ENCODE data around the gene CPN2. TPM values are rescaled to one million over a fixed set of nuclear protein-coding genes. Genes with fewer than 3 reads are reported as not detected.

CPN2 gene
- total and polyA plus RNA-seq, 2 of the 8 experiments (the other 6 are each of a cell fraction or from before 2014, with no cell fraction given), result 0.03 TPM; not detected in 1

- no peak overlapping the region for H3K18ac ChIP-seq (ENCODE audit: extremely low read depth, low read length)
- FAIRE-seq (no peak), DNase-seq (ENCODE audit: low read depth in 1 of 2, low spot score in 2 of 2) (no peak)
- no peak overlapping the region for H4K5ac ChIP-seq (ENCODE audit: insufficient read length, low read depth, low read length)
- H2BK12ac ChIP-seq (ENCODE audit: low read depth, low read length), result peak overlapping the region; percentile 12; the same call in 1 of the 2 replicates
- H2BK15ac ChIP-seq (ENCODE audit: low read length), result no peak overlapping the region; the same call in 1 of the 2 replicates
- H2BK120ac ChIP-seq (replicated peaks; ENCODE audit: low read depth, low read length), result peak overlapping the region; percentile 6
- no peak overlapping the region for H3K4me3 ChIP-seq (ENCODE audit: extremely low read depth in 1 of 4, insufficient read depth in 2 of 4, low read depth in 3 of 4, low read length in 4 of 4)
- H3K9ac ChIP-seq (replicated peaks in 1 of 4; ENCODE audit: extremely low read depth in 1 of 4, low read depth in 3 of 4, low read length in 3 of 4), result no peak overlapping the region
- H4K20me1 ChIP-seq (replicated peaks in 1 of 2; ENCODE audit: control insufficient read depth in 1 of 2, insufficient read depth in 2 of 2, low read length in 2 of 2), result no peaks in the 10 kb centered on the region
- TF ChIP-seq CREB1 (IDR thresholded peaks at IDR 0.05) (no peak), PHF8 (conservative IDR thresholded peaks at IDR 0.05; ENCODE audit: low read depth, low read length) (no peak), CTBP2 (IDR thresholded peaks at IDR 0.05; ENCODE audit: borderline replicate concordance, insufficient read depth, insufficient read length, low read length) (no peak), EP300 (IDR thresholded peaks at IDR 0.05; ENCODE audit: borderline replicate concordance in 1 of 2, low read depth in 2 of 2, low read length in 2 of 2) (no peak), EZH2 (IDR thresholded peaks at IDR 0.05; ENCODE audit: low read depth, low read length, severe bottlenecking) (no peak), SP4 (IDR thresholded peaks at IDR 0.05; ENCODE audit: low read length) (no peak), SRF (IDR thresholded peaks at IDR 0.05; ENCODE audit: low read depth, low read length) (no peak), RXRA (IDR thresholded peaks at IDR 0.05; ENCODE audit: insufficient read depth, low read depth, low read length) (no peak), CBX8 (IDR thresholded peaks at IDR 0.05; ENCODE audit: borderline replicate concordance, low read depth, low read length) (no peak), POLR2A (IDR thresholded peaks at IDR 0.05; ENCODE audit: control extremely low read depth in 1 of 2, low read depth in 2 of 2, low read length in 2 of 2) (no peak), GABPA (IDR thresholded peaks at IDR 0.05; ENCODE audit: borderline replicate concordance, insufficient read depth, low read length) (no peak), TCF12 (IDR thresholded peaks at IDR 0.05; ENCODE audit: low read depth, low read length) (no peak), EGR1 (IDR thresholded peaks at IDR 0.05; ENCODE audit: borderline replicate concordance, low read depth, low read length) (no peak)
- H3K79me2 ChIP-seq (ENCODE audit: control insufficient read depth in 1 of 2, insufficient read depth in 2 of 2, low read length in 2 of 2), result no peaks in the 10 kb centered on the region
- H3K23ac ChIP-seq (ENCODE audit: insufficient read length), result no peak overlapping the region
- H2BK20ac ChIP-seq (ENCODE audit: low read length), result peak overlapping the region; percentile 36; the same call in 1 of the 2 replicates
- 0 out of 4 replicates have a peak overlapping the region, but pooled peaks of 1 of the 2 experiments have one; percentile 0 for H3K4me2 ChIP-seq (ENCODE audit: insufficient read depth in 1 of 2, low read depth in 2 of 2, low read length in 2 of 2)
- no peak overlapping the region for H3K14ac ChIP-seq (ENCODE audit: insufficient read length)
- no peak overlapping the region for H2AFZ ChIP-seq (ENCODE audit: low read length)
- H4K91ac ChIP-seq (replicated peaks; ENCODE audit: insufficient read length, low read length), result no peak overlapping the region
- H2AK5ac ChIP-seq (ENCODE audit: low read depth, low read length), result no peak overlapping the region; the same call in 1 of the 2 replicates
- no peak overlapping the region for H3K56ac ChIP-seq (replicated peaks; ENCODE audit: insufficient read length, low read depth, low read length)
- ChIA-PET CTCF (ENCODE audit: partially characterized antibody) (interaction anchor here (0.6 to 1.7 kb wide), 7 partner anchors 11 to 163 kb away, joined by 3 to 9 read pairs (median 3); no protein-coding TSS in a partner anchor), POLR2A (ENCODE audit: partially characterized antibody) (interaction anchor here (1.5 to 6.5 kb wide), 6 partner anchors 7 to 160 kb away, joined by 4 to 42 read pairs (median 5); partner anchors contain the start of gene HES1)
- peaks cover 10 to 27% (median 19%) of the 10 kb centered on the region in 4 experiments for H3K4me1 ChIP-seq (replicated peaks in 1 of 4; ENCODE audit: control insufficient read depth in 3 of 4, insufficient read depth in 4 of 4, low read length in 3 of 4)
- no peak overlapping the region for H4K8ac ChIP-seq (ENCODE audit: extremely low read depth, insufficient read depth, low read length)
- H2BK5ac ChIP-seq (ENCODE audit: low read depth, low read length), result no peak overlapping the region; the same call in 1 of the 2 replicates
- no peaks in the 10 kb centered on the region for H3K36me3 ChIP-seq (ENCODE audit: control insufficient read depth in 2 of 4, insufficient read depth in 4 of 4, low read length in 3 of 4)
- no peak overlapping the region for H3K27ac ChIP-seq (ENCODE audit: low read depth, low read length)
- no peaks in the 10 kb centered on the region for H3K79me1 ChIP-seq (ENCODE audit: low read depth, low read length)
- H3K4ac ChIP-seq (replicated peaks; ENCODE audit: insufficient read length, low read depth, low read length), result no peak overlapping the region
- H3K9me3 ChIP-seq (ENCODE audit: insufficient read depth in 2 of 2, low read depth in 1 of 2, low read length in 1 of 2), result no peaks in the 10 kb centered on the region
- H3K27me3 ChIP-seq (replicated peaks in 1 of 4; ENCODE audit: control insufficient read depth in 3 of 4, extremely low read depth in 1 of 4, insufficient read depth in 3 of 4, low read length in 3 of 4), result peaks cover 0 to 3% (median 0%) of the 10 kb centered on the region in 4 experiments; a peak in 1 of 7 replicates
- 72% methylated on average over 2 of the region's 2 CpGs; no CpG with 5 or more reads in 1 of the 2 experiments for WGBS, 2 experiments (ENCODE audit: extremely low coverage in 1 of 2, insufficient coverage in 1 of 2, insufficient read length in 1 of 2, insufficient replicate concordance in 2 of 2, low coverage in 1 of 2, low lambda C conversion rate in 2 of 2, missing lambda C conversion rate in 1 of 2)
- H3K23me2 ChIP-seq (ENCODE audit: low read depth, low read length), result no peaks in the 10 kb centered on the region; the same call in 1 of the 2 replicates
These were observed 57.5 kb downstream of the CPN2 start for GRCh38 chr3:194293546-194294198.

All from H1 (cell line).